T-helper 2 cell (primary cell): ENCODE measurements around the gene TSN.
"Not testable (repeated sequence)": the region's sequence is repeated elsewhere in the genome, so short reads cannot be mapped to it uniquely, and the experiment has no call there.

Experiments
- DNase-seq, 5 experiments: peaks; one replicate each; pipeline versions ENCODE4 v3.0.0 to v3.0.0-alpha.2; 2012 to 2022

TSN gene

DNA sequence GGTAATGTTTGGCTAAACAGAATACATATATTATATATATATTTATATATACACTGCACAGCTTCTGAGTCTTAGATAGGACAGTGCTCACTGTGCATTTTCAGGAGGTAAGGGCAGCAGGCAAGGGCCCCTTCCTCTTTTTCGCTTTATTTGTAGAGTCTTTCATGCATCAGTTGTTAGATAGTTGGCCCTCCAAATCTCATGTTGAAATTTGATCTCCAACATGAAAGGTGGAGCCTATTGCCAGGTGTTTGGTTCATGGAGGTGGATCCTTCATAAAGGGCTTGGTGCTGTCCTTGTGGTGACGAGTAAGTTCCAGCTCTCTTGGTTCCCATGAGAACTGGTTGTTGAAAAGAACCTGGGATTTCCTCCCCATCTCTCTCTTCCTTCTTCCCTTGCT is 48.1 kb downstream of the TSN start:
- DNase-seq: no peak

DNA sequence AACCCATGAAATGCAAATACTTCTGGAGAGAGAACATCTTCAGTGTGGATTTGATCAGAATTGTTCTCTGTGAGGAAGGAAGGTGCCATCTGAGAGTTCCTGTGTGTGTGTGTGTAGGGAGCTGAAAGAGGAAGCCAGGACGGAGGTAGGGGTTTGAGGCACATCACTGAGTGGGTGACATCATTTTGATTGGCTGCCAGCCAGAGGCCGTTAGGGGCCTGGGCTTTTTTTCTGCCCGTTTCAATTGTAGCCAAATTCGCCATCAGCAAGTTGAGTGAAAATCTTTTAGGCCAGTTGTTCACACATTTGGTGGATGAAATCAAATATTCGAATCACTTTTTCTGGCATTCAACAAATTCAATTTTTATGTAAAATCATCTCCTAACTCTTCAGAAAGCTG is 48.9 kb downstream of the TSN start:
- DNase-seq: no peak

DNA sequence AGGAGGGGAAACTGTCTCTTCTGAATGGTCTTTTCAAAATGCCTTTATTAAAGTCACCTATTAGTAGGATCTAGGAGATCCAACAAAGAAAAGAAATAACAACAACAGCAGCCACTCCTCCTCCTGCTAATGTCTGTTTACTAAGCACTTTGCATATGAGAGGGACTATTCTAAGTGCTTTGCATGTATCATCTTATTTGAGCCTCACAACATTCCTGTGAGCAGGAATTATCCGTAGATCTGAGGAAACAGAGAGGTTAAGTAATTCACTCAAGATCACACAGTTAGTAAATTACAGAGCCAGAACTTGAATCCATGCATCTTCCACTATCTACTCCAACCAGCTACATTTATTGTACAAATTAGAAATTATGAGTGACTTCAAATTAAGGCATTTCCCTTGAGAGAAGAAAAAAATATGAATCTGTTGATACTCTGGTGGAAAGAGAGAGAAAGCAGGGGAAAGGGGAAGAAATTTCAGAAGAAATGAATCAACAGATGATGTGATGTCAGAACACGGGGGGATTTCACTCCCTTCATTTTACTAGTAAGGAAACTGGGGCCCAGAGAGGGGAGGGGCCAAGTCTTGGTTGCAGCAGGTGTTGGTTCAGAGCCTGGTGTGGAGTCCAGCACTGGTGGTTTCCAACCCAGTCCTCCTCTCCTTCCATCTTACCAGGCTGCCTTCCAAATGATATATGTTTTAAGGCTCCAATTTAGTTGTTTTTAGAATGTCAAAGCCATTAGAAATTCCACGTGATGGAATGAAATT is 49.7 kb downstream of the TSN start:
- no peak for DNase-seq

DNA sequence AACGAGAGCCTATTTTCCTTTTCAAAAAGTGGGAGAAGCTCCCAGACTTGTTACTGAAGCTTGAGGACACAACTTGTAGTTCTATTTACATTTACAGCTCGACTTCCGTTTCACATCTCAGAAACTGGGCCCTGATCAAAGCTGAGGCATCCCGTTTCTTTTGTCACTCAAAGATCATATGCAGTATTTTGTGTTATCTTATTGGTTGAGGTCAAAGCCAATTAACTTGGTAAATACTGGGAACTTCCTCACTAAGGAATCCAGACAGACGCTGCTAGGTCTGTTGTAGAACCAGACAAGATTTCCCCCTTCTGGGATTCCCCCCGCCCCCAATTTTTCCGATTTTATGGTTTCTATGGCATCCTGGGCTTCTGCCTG is 50.3 kb downstream of the TSN start:
- no peak for DNase-seq

DNA sequence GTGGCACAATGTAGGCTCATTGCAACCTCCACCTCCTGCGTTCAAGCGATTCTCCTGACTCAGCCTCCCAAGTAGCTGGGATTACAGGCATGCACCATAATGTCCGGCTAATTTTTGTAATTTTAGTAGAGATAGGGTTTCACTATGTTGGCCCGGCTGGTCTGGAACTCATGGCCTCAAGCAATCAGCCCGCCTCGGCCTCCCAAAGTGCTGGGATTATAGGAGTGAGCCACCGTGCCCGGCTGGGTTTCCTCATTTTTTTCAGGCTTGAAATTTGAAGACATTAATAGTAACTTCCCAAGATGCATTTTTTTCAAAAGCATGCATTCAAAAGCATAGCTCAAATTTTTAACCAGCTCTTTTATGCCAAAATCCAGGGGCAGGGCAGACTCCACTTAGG is 52.3 kb downstream of the TSN start:
- not testable (repeated sequence) for DNase-seq

DNA sequence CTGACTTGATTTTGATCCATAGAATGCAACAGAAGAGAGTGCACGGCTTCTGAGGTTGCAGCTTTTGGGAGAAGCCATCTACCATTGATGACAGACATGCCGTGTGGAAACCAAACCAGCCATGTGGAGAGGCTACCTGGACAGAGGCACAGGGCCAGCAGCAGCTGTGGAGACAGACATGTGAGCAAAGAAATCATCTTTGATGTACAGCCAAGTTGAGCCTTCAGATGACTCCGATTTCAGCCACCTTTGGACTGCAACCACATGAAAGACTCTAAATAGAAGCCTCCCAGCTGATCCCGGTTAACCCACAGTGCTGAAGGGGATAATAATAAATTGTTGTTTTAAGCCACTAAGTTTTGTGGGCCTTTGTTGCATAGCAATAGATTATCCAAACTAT is 54.2 kb downstream of the TSN start:
- no peak for DNase-seq

- peak in 1 of 5 experiments; percentile 18 for DNase-seq
Measured at GRCh38 chr2:121810959-121811853, 55.8 kb downstream of the TSN start.

DNA sequence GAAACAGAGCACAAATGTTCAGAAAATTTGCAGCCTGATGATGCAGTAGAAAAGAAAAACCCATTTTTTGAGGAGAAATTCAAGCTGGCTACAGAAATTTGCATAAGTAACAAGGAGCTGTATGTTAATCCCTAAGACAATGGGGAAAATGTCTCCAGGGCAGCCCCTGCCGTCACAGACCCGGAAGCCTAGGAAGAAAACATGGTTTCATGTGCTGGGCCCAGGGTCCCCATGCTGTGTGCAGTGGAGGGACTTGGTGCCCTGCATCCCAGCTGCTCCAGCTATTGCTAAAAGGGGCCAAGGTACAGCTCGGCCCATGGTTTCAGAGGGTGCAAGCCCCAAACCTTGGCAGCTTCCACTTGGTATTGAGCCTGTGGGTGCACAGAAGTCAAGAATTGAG is 57.6 kb downstream of the TSN start:
- not testable (repeated sequence) for DNase-seq

GRCh38 chr2:121815216-121815615 is 59.8 kb downstream of the TSN start:
- no peak for DNase-seq

- no peak for DNase-seq
Measured at GRCh38 chr2:121816797-121817196, 61.3 kb downstream of the TSN start.

DNA sequence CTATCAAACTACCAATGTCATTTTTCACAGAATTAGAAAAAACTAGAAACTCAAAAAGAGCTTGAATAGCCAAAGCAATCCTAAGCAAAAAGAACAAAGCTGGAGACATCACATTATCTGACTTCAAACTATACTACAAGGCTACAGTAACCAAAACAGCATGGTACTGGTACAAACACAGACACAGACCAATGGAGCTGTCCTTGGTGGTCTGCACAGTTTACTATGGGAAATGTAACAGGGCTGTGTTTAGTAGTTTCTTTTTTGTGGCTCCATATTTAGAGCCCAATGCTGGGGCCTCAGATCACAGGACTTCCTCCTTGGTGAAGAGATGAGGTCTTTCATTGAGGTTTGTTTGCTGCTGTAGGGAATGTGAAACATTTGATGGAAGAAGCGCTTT is 61.9 kb downstream of the TSN start:
- not testable (repeated sequence) for DNase-seq
